OCI-LY1 (cell line): ENCODE data around the gene DIPK1C.

Experiments used
- H2AFZ ChIP-seq: fragments of 200-600 bp; sonication (generic), shearing (Covaris generic); 2 replicates; pipeline ENCODE4 v1.6.0; 2014; ENCODE audit warnings: antibody characterized with exemption, mild to moderate bottlenecking, low read length
- H3F3A ChIP-seq: fragments of 200-600 bp; sonication (generic), shearing (Covaris generic); 2 replicates; pipeline ENCODE4 v1.6.0; 2014; ENCODE audit warnings: mild to moderate bottlenecking, antibody characterized with exemption, low read length, moderate library complexity; ENCODE audit not compliant: insufficient read depth
- H3K27ac ChIP-seq: fragments of 200-600 bp; sonication (generic); 2 replicates; pipeline ENCODE4 v1.5.1; 2014; ENCODE audit warnings: low read length, mixed run types, mild to moderate bottlenecking, low read depth; ENCODE audit not compliant: poor library complexity, severe bottlenecking
- H3K27me3 ChIP-seq: fragments of 200-600 bp; sonication (generic); 2 replicates; pipeline ENCODE4 v1.6.0; 2014; ENCODE audit warnings: antibody characterized with exemption, mild to moderate bottlenecking, low read length, moderate library complexity; ENCODE audit not compliant: insufficient read depth
- H3K36me3 ChIP-seq: fragments of 200-600 bp; sonication (generic); 2 replicates; pipeline ENCODE4 v1.6.1; 2014; ENCODE audit warnings: mild to moderate bottlenecking, antibody characterized with exemption, low read length, moderate library complexity, mixed read lengths; ENCODE audit not compliant: insufficient read depth
- H3K4me1 ChIP-seq: fragments of 200-600 bp; sonication (generic); 2 replicates; pipeline ENCODE4 v1.5.1; 2014; ENCODE audit warnings: mild to moderate bottlenecking, low read length, moderate library complexity; ENCODE audit not compliant: insufficient read depth, severe bottlenecking
- H3K4me2 ChIP-seq: fragments of 200-600 bp; sonication (generic), shearing (Covaris generic); 2 replicates; pipeline ENCODE4 v1.6.1; 2014; ENCODE audit warnings: low read length
- H3K4me3 ChIP-seq: fragments of 200-600 bp; sonication (generic); 2 replicates; pipeline ENCODE4 v1.5.1; 2014; ENCODE audit warnings: low read length, low read depth, mild to moderate bottlenecking, mixed read lengths; ENCODE audit not compliant: poor library complexity, severe bottlenecking
- H3K79me2 ChIP-seq: fragments of 200-600 bp; shearing (Covaris generic); 2 replicates; pipeline ENCODE4 v1.6.1; 2016; ENCODE audit warnings: mixed run types, low read length, mixed read lengths; ENCODE audit not compliant: insufficient read depth
- H3K9ac ChIP-seq: fragments of 200-600 bp; sonication (generic), shearing (Covaris generic); 2 replicates; pipeline ENCODE4 v1.6.1; 2014; ENCODE audit warnings: mild to moderate bottlenecking, low read length, mixed read lengths
- H3K9me2 ChIP-seq: fragments of 200-600 bp; sonication (generic), shearing (Covaris generic); 2 replicates; pipeline ENCODE4 v1.6.1; 2014; ENCODE audit warnings: low read depth, mild to moderate bottlenecking, low read length, mixed read lengths
- H3K9me3 ChIP-seq: fragments of 200-600 bp; shearing (Covaris generic); 2 replicates; pipeline ENCODE4 v1.6.1; 2014; ENCODE audit warnings: low read length, mixed read lengths
- H4K20me1 ChIP-seq: fragments of 200-600 bp; sonication (generic), shearing (Covaris generic); 2 replicates; pipeline ENCODE4 v1.6.0; 2016; ENCODE audit warnings: mild to moderate bottlenecking, low read length; ENCODE audit not compliant: insufficient read depth
- EZH2 ChIP-seq: fragments of 200-600 bp; sonication (generic), shearing (Covaris generic); IDR thresholded peaks from 2 replicates; pipeline ENCODE4 v1.8.0; 2017; ENCODE audit warnings: borderline replicate concordance, mixed run types, mild to moderate bottlenecking, antibody characterized with exemption, low read length, moderate library complexity, mixed read lengths
- TF ChIP-seq, protein P1 (sequence below): fragments of 200-600 bp; sonication (generic), shearing (Covaris generic); IDR thresholded peaks from 2 replicates; pipeline ENCODE4 v1.5.1; 2017; ENCODE audit warnings: mild to moderate bottlenecking, antibody characterized with exemption, low read length, moderate library complexity, mixed read lengths

Gene DIPK1C

DNA sequence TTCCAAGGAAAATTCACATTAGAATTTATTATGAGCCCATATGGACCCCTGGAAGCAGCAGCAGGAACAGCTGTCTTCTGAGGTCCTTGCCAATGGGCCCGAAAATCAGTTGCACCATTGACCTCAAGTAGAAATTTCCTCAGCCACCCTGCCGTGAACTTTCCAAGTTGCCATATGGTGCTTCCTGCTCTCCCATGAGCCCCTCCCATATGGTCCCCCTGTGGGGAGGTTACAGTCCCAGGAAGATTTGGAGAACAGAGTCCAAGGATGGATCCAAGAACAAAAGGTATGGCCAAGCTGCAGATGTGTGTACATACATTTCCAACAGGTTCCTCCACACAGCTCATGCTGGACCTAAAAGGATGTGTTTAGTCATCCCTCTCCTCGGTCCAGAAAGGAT lies 34.6 kb downstream of the DIPK1C start:
- H3K79me2 ChIP-seq, result no peaks in the 10 kb centered on the region
- H3K27me3 ChIP-seq, result no peaks in the 10 kb centered on the region
- no peak overlapping the region for H2AFZ ChIP-seq
- H3K4me1 ChIP-seq, result no peaks in the 10 kb centered on the region
- no peaks in the 10 kb centered on the region for H3K9me2 ChIP-seq
- H3F3A ChIP-seq, result no peaks in the 10 kb centered on the region
- no peak overlapping the region for H3K9ac ChIP-seq
- no peak overlapping the region for H3K4me2 ChIP-seq
- H4K20me1 ChIP-seq, result no peaks in the 10 kb centered on the region
- H3K4me3 ChIP-seq, result no peak overlapping the region
- H3K27ac ChIP-seq, result no peak overlapping the region
- H3K36me3 ChIP-seq, result no peaks in the 10 kb centered on the region
- no peaks in the 10 kb centered on the region for H3K9me3 ChIP-seq
- TF ChIP-seq, protein P1, sequence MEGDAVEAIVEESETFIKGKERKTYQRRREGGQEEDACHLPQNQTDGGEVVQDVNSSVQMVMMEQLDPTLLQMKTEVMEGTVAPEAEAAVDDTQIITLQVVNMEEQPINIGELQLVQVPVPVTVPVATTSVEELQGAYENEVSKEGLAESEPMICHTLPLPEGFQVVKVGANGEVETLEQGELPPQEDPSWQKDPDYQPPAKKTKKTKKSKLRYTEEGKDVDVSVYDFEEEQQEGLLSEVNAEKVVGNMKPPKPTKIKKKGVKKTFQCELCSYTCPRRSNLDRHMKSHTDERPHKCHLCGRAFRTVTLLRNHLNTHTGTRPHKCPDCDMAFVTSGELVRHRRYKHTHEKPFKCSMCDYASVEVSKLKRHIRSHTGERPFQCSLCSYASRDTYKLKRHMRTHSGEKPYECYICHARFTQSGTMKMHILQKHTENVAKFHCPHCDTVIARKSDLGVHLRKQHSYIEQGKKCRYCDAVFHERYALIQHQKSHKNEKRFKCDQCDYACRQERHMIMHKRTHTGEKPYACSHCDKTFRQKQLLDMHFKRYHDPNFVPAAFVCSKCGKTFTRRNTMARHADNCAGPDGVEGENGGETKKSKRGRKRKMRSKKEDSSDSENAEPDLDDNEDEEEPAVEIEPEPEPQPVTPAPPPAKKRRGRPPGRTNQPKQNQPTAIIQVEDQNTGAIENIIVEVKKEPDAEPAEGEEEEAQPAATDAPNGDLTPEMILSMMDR, result no peak
- no peak for TF ChIP-seq EZH2

DNA sequence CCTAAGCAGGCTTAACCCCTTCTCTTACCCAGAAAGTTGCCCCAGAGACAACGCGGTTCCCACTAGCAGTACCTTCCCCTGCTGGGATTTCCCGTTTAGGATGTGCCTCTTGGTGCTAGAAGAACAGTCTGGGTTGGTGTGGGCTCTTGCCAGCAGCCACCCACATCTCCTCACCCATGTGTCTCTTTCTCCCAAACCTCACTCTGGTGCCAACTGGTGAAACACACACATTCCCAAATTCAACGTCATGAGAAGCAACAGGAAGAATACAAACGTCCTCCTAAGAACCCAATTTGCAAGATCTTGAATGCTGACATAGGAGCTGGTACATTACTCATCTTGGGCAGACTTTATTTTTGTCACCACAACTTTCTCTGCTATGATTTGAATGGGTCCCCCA lies 36.2 kb downstream of the DIPK1C start:
- no peak overlapping the region for H3K27ac ChIP-seq
- no peaks in the 10 kb centered on the region for H3K36me3 ChIP-seq
- no peaks in the 10 kb centered on the region for H4K20me1 ChIP-seq

DNA sequence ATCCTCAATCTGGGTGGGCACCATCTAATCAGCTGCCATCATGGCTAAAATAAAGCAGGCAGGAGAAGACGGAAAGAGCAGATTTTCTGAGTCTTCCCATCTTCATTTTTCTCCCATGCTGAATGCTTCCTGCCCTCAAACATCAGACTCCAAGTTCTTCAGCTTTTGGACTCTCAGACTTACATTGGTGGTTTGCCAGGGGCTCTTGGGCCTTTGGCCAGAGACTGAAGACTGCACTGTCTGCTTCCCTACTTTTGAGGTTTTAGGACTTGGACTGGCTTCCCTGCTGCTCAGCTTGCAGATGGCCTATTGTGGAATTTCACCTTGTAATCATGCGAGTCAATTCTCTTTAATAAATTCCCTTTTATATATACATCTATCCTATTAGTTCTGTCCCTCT lies 36.6 kb downstream of the DIPK1C start:
- no peaks in the 10 kb centered on the region for H3K9me3 ChIP-seq
- no peaks in the 10 kb centered on the region for H3K9me2 ChIP-seq
- H2AFZ ChIP-seq, result no peak overlapping the region
- no peak overlapping the region for H3K4me2 ChIP-seq
- no peak overlapping the region for H3K9ac ChIP-seq
- H3K79me2 ChIP-seq, result no peaks in the 10 kb centered on the region
- TF ChIP-seq, protein P1, result no peak
- H4K20me1 ChIP-seq, result no peaks in the 10 kb centered on the region
- no peaks in the 10 kb centered on the region for H3K36me3 ChIP-seq
- no peak overlapping the region for H3K4me3 ChIP-seq
- H3F3A ChIP-seq, result no peaks in the 10 kb centered on the region
- no peaks in the 10 kb centered on the region for H3K4me1 ChIP-seq
- H3K27me3 ChIP-seq, result no peaks in the 10 kb centered on the region
- H3K27ac ChIP-seq, result no peak overlapping the region

More for the DNA sequence above, 36.2 kb downstream of the DIPK1C start:
- H3K9me3 ChIP-seq, result no peaks in the 10 kb centered on the region
- H3K79me2 ChIP-seq, result no peaks in the 10 kb centered on the region
- no peak overlapping the region for H3K4me2 ChIP-seq
- no peaks in the 10 kb centered on the region for H3K9me2 ChIP-seq
- H3K4me1 ChIP-seq, result no peaks in the 10 kb centered on the region
- TF ChIP-seq EZH2, result no peak
- no peaks in the 10 kb centered on the region for H3F3A ChIP-seq
- no peak overlapping the region for H3K4me3 ChIP-seq
- H3K9ac ChIP-seq, result no peak overlapping the region
- no peaks in the 10 kb centered on the region for H3K27me3 ChIP-seq
- no peak overlapping the region for H2AFZ ChIP-seq

DNA sequence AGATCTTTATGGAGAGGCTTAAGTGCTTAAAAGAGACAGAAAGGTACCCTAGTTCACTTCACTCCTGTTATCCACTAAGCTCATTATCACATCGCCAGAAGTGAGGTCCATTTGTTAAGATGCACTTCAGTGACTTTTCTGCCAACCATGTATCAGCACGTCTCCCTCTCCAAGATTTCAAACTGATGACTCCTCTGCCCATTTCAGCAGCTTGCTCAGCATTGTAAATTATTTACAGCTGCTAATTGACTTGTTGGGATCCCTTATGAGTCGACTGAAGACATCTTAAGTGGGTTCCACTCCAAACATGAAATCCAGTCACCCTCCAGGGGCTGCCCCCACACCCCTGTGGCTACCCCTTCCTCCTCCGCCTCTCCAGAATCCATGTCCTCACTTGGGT lies 37.3 kb downstream of the DIPK1C start:
- TF ChIP-seq EZH2, result no peak
- TF ChIP-seq, protein P1, result no peak
- Histone ChIP-seq H3K4me1 (no peaks in the 10 kb centered on the region), H4K20me1 (no peaks in the 10 kb centered on the region), H3K79me2 (no peaks in the 10 kb centered on the region), H3K9ac (no peak overlapping the region), H3K36me3 (no peaks in the 10 kb centered on the region), H3K27me3 (no peaks in the 10 kb centered on the region; the same call in 1 of the 2 replicates), H3K4me3 (no peak overlapping the region), H2AFZ (no peak overlapping the region), H3K4me2 (no peak overlapping the region), H3K27ac (no peak overlapping the region), H3K9me2 (no peaks in the 10 kb centered on the region), H3F3A (no peaks in the 10 kb centered on the region), H3K9me3 (no peaks in the 10 kb centered on the region)
